ENCODE results near the gene CACNA2D4.

CACNA2D4 gene

DNA sequence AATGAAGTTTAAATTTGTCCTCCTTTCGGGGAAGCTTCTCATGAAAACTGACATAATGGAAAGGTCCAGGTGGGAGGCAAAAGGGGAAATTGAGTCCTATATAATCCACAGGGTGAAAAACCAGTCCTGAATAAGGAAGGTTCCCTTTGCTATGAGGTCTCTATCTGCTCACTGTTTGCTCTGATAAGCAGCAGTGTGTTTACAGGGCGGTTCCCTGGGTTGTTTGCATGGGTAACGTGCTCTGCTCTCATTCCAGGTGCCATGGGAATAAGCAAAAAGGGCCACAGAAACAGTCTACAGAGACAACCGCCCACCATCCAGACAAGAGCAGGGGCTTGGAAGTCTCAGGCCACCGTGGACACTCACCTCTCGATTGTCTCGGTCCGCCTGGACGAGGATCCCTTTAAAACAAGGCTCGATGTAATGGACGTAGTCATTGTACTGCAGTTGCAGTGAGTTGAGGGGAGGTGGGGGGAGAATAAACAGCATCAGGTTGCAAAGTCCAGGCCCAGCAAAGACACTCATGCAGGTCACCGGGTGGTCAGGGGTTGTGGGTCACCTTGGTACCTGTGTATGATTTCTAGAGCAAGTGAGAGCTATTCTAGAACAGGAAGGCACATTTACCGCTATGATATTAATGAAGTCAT, 32.7 kb downstream of the CACNA2D4 start:
- DNase-seq = no peak

DNA sequence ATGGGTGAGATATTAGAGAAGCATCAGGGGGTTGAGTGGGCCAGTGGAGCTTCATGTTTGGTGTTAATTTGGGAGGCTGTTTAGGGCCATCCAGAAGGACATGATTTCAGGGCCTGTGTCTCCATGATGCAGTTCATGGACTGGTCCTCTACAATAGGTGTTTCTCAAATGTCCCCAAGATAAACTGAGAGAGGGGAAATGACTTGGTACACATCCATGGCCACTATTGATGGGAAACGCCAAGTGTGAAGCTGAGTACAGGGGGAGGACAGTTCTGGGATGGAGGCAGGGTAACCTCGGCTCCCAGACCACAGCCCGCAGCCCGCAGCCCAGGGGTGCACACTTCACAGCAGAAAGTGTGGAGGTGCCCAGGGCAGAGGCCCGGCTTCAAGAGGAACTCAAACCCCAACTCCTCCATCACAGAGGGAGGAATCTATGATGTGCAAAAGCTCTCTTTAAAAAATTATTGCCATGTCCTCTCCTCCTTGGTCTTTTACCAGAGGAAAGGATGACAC, 33.3 kb downstream of the CACNA2D4 start:
- no peak for DNase-seq

DNA sequence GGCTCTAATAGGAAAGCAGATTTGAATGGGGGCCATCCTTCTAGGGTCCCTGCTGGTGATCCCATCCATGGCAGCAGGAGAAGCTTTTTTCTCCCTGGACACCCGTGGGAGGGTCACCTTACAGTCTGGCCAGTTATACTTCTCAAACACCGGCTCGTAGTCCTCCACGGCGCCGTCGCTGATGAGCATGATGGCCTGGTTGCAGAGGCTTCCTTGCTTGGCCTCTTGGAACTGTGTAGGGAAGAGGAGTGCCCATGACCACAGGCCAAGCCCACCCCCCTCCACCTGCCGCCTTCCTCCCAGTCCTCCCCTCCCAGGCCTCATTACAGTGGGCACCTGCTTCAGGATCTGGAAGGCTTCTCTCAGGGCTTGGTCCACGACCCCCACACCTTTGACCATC, 33.8 kb downstream of the CACNA2D4 start:
- no peak for DNase-seq

DNA sequence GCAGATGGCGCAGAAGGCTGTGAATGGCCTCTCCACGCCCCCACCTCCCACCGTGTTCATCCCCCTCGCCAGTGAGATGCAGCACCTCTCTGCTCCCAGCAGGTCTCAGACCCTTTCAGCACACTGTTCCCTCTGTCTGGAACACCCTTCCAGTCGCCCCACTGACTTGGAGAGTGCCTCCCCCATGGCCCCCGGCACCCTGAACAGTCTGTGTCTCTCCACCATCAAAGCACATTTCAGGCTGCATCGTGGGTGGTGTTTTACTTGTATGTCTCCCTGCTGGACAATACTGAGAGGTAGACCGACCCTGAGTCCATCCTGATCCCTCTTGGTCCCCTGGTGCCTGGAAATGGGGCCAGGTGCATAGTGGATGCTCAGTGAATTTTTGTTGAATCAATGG, 34.9 kb downstream of the CACNA2D4 start:
- no peak for DNase-seq

DNA sequence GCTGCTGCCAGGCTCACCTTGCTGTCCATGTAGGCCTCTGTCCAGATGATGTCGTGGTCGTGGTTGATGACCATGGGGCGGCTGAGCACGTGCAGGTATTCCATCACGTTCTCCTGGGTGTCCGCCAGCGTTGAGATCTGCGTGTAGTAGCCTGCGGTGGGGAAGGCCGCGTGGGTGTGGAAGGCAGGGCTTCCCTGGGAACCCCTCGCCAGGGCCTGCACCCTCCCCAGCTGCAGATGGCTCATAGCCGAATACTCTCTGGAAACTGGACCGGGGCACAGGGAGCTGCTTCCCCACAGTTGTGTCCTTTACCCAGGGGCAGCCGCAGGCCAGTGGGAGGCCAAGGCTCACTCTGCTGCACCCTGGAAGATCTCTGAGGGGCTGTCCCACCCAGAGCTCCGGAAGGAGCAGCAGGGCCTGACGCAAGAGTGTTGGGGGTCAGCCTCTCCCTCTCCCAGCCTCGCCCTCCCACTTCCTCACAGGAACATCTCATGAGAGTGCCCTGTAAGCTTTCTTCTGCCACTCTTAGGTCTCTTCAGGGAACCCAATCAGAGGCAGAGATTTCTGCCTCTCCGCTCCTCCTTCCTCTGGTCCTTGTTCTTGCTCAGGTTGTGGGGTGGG, 35.5 kb downstream of the CACNA2D4 start:
- no peak for DNase-seq

DNA sequence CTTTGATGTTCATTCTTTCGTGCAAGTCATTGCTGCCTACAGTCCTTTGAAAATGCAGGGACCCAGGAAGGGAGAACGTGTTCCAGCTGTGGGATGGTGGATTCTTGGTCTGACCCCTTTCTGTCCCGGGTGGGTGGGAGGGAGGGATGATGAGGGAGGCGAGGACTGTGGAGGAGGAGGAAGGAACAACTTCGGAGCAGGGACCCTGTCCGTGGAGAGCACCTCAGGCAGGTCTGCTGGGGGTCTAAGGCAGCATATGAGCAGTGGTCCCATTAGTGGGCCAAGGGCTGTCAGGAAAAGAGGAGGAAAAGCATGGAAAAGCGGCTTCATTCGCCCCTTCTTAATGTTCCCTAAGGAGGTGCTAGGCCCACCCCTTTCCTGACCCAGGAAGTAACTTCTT, 36.0 kb downstream of the CACNA2D4 start:
- DNase-seq = no peak

DNA sequence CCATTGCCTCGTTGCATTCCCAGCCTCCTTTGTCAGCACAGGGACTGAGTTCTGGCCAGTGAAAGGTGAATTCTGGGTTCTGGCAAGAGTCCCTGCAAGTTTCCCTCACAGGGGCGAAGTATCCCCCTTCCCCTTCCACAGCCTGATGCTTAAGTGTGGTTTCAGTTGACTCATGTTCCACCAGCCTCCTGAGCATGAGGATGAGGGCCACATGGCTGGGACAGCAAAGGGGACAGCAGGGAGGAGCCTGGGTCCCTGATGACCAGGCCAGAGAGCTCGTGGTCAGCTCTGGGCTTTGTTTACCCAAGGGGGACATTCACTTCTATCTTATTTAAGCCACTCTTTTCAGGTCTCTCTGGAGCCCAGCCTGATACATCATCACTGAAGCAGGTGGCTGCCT, 36.5 kb downstream of the CACNA2D4 start:
- DNase-seq = no peak

DNA sequence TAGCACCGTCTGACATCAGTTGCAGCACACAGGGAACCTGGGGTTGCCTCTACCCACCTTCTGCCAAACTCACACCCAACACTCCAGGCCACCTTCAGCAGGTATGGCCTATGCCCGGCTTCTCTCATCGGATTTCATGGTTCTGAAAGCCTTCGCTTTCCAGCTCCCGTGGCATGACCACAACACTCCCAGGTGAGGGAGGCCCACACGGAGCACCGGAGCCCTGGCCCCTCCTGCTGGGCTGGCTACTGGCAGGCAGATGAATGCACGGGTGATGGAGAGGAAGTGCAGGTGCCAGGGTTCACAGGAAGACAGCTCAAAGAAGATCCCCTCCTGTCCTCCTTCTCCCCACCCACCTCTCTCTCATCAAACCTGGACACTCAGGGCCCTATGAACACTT, 37.2 kb downstream of the CACNA2D4 start:
- DNase-seq = no peak

DNA sequence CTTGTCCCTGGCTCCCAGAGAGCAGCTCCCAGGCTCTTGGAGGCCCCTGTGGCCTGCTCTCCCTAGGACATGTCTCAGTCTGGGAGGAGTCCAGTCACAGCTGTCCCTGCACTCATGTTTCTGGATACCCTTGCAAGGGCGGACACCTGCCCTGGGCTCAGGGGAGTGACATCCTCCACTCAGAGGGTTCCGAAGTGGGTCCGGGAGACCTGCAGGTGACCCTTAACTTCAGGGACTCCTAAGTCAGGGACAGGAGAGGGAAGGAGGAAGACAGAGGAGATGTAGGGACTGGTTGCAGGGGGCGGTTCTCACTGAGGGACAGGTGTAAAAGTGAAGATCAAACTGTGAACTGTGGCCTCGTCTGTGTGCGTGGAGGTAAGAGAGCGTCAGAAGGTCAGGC, 37.6 kb downstream of the CACNA2D4 start:
- DNase-seq = no peak

DNA sequence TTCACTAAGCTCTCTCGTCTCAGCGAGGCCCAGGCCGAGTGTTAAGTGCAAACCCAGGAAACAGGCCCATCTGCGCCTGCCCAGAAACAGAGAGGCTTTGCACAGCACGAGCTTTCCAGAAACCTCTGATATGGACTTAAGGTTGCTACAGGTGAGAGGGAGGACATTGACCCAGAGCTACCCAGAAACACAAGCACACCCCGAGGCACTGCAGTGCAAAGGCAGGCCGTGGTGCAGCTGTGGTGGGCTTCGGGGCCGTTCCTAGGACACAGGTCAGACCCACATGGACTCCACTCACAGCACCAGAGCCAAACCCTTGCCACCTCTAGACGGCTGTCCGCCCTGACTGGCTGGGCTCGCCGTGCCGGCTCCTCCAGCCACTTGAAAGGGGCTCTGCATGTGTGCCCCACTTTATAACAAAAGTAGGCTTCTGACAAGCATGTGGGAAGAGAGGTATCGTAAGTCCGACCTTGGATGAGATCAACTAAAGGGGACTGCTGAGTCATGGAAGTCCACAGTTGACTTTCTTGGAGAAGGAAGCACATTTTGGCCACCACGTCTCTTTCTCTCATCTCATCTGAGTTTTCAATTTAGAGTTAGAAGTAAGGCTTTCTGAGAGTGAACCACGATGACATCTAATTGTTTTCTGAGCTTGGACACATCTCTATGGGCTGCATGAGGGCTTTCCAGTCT, 38.2 kb downstream of the CACNA2D4 start:
- no peak for DNase-seq

DNA sequence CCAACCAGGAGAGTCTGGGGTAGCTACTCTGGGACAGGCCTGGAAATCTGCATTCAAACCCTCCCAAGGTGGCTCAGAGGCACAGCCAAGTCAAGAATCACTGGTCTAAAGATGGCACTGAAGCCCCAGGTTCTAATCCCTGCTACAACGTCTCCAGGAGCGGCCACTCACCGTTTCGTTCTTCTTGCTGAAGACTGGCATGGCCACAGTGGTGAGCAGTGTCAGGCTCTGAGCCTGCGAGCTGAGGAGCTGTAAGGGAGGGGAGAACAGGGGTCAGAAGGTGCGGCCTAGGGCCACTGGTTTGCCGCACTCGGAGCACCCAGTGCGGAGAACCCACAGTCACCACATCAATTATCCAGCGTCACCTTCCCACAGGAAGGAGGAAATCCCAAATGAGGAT, 38.8 kb downstream of the CACNA2D4 start:
- no peak for DNase-seq

DNA sequence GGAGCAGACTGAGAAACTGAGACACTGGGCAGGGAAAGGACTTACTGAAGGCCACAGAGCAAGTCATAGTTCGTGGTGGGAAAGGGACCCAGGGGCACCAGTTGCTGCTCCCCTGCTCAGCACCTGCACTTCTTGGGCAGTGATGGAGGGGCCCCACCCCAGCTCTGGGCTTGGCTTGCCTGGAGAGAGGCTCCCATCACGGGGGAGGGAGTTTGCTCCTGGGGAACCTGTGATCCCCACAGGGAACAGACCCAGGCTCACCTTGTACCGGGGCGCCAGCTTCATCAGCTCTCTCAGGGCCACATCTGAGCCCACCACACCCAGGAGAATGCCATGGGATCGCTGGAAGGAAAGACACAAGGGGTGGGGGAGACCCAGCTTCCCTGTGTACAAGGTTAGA, 39.8 kb downstream of the CACNA2D4 start:
- no peak for DNase-seq

DNA sequence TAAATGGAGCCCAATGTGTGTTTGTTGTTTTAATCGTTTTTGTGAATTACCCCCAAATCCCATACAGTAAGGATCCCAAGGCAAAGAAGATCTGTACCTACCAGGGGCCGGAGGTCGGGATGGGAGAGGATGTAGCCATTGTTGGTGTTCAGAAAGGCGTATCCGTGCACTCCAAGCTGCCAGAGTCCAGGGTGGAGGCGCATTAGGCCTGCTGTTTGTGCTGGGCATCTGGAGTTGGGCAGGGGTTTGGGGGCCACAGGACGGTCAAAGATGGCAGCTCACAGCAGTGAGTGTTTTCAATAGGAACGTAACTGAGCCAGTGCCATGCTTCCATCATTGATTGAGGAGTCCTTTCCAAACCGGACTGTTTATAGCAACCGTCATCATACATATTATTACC, 40.2 kb downstream of the CACNA2D4 start:
- no peak for DNase-seq

DNA sequence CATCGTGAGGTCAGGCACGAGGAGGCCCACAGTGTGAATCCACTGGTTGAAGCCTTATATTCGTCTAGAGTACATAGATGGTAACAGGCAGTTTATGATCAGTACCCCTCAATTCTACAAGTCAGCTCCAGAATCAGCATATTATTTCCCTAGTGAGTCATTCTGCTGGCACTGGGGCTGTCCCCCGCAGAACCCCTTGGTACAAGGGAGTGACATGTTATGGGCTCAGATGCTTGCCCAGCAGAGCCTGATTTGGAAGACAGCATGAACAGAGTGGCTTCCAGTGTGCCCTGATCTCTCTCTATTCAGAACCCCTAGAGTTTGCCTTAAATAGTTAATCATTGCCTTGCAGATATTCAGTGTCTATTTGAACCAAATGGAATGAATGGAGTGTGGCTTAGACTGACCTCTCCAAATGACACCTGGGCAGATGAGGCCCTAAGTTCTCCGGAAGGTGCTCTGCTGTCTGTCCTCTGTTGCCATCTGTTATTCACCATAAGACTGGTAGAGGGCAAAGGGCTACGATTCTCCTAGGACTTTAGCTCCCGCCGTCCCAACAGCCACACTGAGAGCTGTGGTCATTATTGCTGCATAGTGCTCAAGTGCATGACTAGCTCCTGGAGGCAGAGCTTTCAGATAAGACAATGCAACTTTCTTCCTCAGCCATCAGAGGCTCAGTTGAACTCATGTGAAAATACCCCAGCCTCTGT, 41.1 kb downstream of the CACNA2D4 start:
- no peak for DNase-seq

DNA sequence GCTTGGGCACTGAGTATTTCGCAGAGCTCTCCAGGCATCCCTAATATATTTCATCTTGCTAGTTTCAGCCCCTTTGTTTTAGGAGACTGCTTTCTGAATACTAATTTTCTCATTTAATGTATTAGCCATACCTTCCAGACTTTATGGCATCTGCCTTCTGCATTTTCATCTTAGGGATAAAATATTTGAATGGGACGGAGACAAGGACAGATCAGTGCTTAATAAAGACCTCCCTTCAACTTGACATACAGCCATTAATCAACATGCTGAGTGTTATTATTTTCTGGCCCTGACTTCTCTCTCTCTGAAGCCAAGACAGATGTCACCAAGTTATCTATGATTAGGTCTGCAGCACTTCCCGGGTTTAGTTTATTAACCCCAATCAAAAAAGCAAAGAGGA, 42.4 kb downstream of the CACNA2D4 start:
- DNase-seq = no peak

DNA sequence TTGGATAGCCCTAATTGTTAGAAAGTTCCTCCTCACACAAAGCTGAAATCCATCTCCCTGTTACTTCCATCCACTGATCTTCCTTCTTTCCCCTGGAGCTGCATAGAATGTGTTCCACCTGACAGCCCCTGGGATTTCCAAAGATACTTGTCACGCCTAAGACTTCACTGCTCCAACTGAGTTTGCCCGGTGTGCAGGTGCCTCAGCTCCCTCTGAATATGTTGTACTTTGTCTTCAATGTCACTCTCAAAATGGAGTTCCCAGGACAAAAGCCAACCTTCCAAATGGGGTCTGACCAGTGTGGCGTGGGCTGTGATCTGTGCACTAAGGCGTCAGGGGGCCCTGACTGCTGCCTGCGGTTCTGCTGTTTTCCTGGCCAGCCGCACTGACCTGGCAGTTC, 42.8 kb downstream of the CACNA2D4 start:
- no peak for DNase-seq

DNA sequence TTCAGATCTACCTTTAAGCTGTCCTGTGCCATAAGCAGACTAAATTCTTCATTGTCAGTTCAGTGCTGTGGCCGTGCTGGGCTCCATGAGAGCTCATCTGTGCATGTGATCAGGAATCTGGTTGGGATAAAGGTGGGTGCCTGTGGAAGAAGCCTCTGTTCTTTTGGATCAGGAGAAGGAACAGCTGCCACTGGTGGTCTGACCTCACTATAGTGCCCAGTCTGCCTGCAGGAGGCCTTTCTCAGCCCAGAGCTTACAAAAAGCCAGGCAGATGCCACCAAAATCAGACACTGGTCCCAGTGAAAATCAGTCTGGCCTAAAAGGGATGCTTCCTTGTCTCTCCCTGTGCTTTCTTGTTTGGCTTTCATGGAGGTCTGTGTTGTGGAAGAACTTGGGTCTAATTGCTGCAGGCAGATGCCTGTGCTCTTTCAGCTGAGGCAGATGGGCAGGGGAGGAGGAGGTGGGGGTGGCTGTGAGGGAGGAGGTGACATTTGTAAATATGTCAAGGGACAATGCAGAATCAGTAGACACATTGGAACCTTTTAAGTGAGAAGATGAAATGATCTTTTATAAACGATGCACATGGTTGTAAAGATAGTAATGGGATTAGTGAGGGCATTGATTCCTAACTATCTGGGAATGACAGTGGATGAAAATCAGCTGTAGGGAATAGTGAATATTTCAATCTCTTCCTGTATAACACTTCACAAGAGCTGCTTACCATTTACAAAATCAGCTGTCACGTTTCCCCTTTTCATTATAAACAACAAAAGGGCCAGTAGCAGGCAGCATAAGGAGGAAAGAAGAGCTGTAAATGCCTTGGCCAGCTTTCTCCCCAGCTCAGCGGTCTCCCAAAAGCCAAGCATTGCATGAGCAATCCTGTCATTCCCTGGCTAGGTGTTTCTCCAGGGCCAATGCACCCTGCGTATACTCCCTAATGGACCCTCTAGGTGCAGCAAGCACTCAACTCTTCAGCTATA, 44.6 kb downstream of the CACNA2D4 start:
- DNase-seq = no peak

DNA sequence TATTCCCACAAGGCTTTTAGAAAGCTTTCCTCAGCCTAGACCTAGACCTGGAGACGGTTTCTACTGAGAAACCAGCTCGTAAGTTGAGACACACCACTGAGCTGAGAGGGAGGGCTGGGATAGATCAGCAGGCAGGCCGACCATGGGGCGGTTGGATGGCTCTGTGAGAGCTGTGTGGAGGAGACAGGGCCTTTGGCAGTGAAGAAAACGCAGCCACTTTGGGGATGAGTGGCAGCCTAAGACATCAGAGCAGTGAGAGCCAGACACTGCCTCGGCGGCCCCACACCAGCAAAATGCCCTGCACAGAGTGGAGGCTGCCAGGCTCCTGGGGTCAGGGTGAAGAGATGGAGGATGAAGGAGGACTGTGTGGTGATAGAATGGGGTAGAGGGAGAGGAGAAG, 46.0 kb downstream of the CACNA2D4 start:
- DNase-seq = no peak

DNA sequence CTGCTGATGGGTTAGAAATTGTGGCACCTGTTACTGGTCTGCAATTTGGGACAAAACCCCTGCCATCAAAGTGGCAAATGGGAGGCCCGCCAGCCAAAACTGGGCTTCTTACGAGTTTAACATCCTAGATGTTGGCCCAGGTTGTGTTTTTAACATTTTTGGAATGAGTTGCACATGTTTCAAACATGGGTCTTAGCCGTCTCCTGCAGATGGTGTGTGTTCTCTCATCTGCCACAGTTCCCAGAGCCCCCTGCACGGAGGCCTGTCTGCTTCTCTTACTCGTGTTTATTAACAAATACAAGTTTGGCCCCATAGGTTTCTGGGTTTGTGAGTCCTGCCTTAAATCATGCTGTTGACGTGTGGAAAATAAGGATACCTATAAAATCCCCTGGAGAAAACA, 46.5 kb downstream of the CACNA2D4 start:
- no peak for DNase-seq

DNA sequence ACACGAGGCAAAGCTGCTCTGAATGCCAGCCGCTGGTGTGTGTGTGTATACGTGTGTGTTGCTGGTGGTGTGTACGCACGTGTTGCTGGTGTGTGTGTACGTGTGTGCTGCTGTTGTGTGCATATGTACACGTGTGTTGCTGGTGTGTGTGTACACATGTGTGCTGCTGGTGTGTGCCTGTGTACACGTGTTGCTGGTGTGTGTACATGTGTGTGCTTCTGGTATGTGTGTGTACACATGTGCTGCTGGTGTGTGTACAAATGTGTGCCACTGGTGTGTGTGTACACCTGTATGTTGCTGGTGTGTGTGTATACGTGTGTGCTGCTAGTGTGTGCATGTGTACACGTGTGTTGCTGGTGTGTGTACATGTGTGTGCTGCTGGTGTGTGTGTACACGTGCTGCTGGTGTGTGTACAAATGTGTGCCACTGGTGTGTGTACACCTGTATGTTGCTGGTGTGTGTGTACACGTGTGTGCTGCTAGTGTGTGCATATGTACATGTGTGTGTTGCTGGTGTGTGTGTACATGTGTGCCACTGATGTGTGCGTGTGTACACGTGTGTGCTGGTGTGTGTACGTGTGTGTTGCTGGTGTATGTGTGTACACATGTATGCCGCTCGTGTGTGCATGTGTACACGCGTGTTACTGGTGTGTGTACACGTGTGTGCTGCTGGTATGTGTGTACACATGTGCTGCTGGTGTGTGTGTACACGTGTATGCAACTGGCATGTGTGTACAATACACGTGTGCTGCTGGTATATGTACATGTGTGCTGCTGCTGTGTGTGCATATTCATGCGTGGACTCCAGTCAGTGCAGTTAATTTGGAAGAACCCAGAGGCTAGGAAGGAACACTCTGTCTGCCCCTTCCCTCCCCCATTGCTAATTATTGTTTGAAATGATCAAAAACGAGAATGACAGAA, 47.2 kb downstream of the CACNA2D4 start:
- no peak for DNase-seq

DNA sequence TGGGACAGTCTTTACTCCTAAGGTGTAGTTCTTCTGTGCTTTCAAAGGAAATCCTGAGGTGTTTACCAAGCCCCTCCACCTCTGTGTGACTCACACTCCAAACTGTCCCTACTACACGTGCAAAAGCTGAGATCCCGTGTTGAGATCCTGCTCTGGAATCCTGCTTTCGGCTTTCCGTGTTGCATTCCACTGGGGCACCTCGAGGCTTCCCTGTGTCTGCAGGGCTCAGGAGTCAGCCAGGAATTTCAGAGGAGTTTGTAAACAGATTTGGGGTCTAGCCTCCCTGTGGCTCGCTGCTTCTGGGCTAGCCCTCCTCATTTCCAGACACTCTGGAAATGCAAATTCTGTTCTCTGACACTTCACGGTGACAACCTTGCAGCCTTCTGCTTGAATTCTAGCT, 48.4 kb downstream of the CACNA2D4 start:
- DNase-seq = no peak
